Suppressor macrophage treated with lipopolysaccharide for 1 hour (primary cell): Measurements from ENCODE around the gene ZCCHC3.
A peak's percentile ranks its signal among the peaks of the same experiment; 100 is the strongest.

Experiments used
- DNase-seq, 3 donors: peaks; one replicate each; pipeline ENCODE4 v3.0.0-alpha.2; 2020 to 2022

Gene ZCCHC3

GRCh38 chr20:284172-284571, 13.2 kb upstream of the ZCCHC3 start:
- DNase-seq = no peak

GRCh38 chr20:286508-286907, 10.9 kb upstream of the ZCCHC3 start:
- peak; percentile 24 to 43 (median 33) for DNase-seq

DNA sequence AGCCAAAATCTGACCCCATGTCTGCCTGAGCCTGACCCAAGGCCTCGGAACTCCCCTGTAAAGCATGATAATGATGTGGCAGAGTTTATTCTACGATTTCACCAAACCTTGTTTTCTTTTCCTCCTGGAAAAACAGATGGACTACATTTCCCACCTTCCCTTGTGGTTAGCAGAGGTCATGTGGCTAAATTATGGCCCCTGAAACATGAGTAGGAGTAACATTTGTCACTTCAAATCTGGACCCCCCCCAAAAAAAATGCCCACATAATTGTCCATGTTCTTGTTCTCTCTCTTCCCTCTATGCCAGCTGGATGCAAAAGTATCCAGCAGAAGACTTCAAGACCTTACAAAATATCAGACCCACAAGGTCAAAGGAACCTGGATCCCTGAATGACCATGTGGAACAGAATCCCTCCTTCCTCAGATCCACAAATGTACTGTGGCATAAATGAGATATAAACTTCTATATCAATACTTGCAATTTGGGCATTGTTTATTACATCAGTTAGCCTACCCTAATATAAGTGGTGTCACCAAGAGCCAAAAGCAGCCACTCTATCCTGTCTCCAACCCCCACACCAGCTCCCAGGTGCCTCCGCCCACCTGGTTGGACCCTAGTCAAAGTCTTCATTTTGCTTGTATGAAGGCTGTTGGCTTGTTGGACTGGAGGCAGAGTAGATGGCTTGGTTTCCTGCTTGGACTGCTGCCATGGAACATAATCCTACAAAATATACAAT, 8.2 kb upstream of the ZCCHC3 start:
- DNase-seq = no peak

DNA sequence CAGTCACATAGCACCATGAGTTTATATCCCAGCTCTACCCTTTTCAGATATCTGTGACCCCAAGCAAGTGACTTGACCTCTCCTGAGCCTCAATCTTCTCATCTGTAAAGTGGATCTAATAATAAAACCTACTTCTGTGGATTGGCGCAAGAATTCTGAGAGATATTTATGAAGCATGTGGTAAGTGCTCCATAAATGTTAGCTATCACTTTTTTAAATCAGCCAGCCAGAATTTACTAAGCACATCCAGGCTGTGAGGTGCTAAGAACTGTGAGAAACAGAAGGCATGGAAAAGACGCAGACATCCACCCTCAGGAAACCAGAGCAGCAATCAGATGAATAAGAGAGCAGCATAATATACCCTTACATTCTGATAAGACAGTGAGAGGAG, 7.7 kb upstream of the ZCCHC3 start:
- DNase-seq = no peak

GRCh38 chr20:290084-290831, 7.1 kb upstream of the ZCCHC3 start, which contains the start of gene C20orf96:
TSS of gene C20orf96 (minus strand) at chr20:290750. CDS start at chr20:290610, 140 bp downstream.
- peak; percentile 95 to 97 (median 96) for DNase-seq

GRCh38 chr20:294602-295001, 2.8 kb upstream of the ZCCHC3 start:
- DNase-seq = no peak

GRCh38 chr20:295804-296203, 1.6 kb upstream of the ZCCHC3 start:
- no peak for DNase-seq

- peak; percentile 72 to 82 (median 74) for DNase-seq
These were observed 780 bp downstream of the ZCCHC3 start for GRCh38 chr20:297925-298775.

DNA sequence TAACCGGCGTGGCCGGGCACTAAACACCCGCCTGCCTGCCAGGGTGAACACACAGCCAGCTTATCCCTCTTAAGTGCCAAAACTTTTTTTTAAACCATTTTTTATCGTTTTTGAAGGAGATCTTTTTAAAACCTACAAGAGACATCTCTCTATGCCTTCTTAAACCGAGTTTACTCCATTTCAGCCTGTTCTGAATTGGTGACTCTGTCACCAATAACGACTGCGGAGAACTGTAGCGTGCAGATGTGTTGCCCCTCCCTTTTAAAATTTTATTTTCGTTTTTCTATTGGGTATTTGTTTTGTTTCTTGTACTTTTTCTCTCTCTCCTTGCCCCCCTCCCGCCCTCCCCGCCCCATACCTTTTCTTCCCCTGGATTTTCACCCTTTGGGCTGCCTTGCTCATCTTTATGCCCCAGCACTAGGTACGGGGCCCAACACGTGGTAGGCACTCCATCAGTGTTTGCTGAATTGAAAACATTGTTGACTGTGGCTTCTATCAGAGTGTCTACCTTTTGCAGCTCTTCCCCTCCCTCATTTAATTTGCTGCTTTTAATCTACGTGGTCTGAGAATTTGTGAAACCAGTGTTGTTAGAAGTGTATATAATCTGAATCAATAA, 1.5 kb downstream of the ZCCHC3 start:
- DNase-seq = peak in 1 of 3 donors; percentile 19

GRCh38 chr20:300345-300990, 3.1 kb downstream of the ZCCHC3 start:
- peak in 2 of 3 donors; percentile 35 to 44 for DNase-seq

GRCh38 chr20:301886-302848, 4.8 kb downstream of the ZCCHC3 start:
- DNase-seq = no peak

- DNase-seq = no peak
These were observed 8.4 kb downstream of the ZCCHC3 start for GRCh38 chr20:305745-306144.

GRCh38 chr20:308427-309038, 11.2 kb downstream of the ZCCHC3 start:
- DNase-seq = no peak

- no peak for DNase-seq
These were observed 12.0 kb downstream of the ZCCHC3 start for GRCh38 chr20:309306-309840.

DNA sequence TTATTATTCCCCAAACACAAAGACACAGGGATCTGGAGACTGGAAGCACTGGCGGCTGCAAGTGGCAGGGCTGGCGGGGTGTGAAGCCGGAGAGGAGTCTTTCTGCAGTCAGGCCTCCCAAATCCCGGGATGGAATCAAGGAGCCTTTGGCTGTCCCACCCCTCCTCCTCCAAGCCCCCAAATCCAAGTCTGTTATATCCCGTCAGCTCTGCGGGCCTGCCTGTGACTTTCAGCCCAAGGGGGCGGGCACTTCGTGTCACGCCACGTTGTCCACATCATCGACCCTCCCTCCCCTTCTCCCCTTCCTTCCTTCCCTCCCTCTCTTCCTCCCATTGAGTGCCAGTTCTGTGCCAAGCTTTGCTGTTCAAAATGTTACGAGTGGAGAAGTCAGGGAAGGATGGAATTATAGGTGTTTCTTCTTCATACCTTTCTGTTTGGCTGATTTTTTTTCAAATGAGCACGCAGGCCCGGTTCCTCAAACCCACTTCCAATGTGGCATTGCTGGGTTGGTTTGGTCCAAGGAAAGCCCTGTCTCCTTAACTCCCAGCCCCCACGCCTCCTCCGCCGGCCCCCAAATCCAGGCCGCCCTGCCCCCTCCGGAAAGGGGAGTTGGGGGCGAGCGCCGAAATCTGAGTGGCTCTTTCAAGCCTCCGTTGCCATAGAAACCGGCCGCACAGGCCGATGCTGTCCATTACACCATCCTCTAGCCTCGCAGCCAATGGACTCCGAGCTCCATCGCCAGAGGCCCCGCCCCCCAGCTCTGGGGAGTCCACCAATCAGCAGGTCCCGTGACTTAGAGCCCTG, 12.7 kb downstream of the ZCCHC3 start:
- DNase-seq = peak; percentile 83 to 93 (median 90)

GRCh38 chr20:310645-311044, 13.3 kb downstream of the ZCCHC3 start:
- no peak for DNase-seq

- no peak for DNase-seq
These were observed 14.2 kb downstream of the ZCCHC3 start for GRCh38 chr20:311609-312008.

GRCh38 chr20:312067-312466, 14.7 kb downstream of the ZCCHC3 start:
- DNase-seq = no peak

DNA sequence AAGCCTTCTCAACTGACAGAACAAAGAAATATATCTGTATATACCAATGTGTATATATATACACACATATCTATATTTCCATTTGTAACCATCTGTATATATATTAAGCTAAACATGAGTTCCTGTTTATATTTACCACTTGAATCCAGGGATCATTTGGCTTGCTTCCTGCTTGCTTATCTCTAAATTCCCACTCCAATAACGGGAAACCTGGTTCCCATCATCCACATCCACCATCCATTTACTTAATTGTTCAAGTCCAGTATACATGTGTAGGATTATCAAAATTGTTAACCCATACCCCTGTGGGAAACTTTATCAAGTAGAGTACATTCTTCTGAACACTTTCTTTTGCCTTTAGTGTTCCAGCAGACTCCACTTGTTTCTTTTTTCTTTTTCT, 15.5 kb downstream of the ZCCHC3 start:
- no peak for DNase-seq
